Amniotic epithelial cell (primary cell): Measurements from ENCODE around the gene INHBE.
"Not testable (repeated sequence)": the region's sequence is repeated elsewhere in the genome, so short reads cannot be mapped to it uniquely, and the experiment has no call there.

Source experiments
- DNase-seq: peaks from one replicate; pipeline ENCODE4 v3.0.0-alpha.2; 2010; ENCODE audit warnings: low read depth

The INHBE gene, protein sequence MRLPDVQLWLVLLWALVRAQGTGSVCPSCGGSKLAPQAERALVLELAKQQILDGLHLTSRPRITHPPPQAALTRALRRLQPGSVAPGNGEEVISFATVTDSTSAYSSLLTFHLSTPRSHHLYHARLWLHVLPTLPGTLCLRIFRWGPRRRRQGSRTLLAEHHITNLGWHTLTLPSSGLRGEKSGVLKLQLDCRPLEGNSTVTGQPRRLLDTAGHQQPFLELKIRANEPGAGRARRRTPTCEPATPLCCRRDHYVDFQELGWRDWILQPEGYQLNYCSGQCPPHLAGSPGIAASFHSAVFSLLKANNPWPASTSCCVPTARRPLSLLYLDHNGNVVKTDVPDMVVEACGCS

DNA sequence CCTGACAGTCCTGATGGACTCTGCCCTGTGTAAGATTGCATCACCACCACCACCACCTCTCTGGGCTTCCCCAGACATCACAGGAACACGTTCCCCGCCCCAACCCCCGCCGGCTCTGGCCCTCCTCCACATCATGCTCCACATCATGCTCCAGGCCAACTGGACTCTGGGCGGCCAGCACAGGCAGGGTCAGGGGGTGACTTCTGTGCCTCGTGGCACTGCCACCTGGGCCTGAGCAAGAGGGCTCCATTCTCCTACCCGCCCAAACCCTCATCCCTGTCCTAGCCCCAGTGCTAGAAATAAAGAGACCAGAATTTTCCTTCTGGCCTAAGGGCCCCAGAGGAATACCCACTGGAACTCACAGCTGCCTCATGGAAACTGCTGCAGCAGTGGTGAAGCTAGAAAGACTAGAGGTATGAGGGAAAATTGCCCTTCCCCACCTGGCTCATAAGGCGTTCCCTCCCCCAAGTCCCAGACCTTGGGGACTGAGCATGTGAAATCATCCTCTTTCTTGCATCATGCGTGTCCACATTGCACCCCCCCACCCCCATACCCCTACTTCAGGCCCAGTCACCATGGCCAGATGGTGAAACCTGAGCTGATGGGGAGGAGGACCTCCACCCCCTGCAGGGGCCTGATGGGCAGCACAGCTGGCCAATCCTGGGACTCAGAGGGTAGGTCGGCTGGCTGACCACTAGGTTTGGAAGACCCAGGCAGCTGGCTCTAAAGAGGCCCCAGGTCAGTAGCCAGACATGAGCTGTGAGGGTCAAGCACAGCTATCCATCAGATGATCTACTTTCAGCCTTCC is at the start of gene INHBE:
Gene INHBE, plus strand, starts transcription at position 742 of the 808 bp plus-strand sequence. CDS start 230 bp downstream, outside the sequence.
- peak; percentile 74 for DNase-seq

DNA sequence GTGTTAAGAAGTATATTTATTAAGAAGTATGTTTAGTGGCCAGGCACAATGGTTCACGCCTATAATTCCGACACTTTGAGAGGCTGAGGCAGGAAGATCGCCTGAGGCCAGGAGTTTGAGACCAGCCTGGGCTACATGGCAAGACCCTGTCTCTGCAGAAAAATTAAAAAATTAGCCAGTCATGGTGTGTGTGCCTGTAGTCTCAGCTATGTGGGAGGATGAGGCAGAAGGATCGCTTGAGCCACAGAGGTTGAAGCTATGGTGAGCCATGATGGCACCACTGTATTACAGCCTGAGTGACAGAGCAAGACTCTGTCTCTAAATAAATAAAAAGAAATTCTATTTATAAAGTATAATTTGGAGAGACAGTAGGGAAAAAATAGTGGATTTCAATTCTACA is 44.6 kb upstream of the INHBE start:
- no peak for DNase-seq

DNA sequence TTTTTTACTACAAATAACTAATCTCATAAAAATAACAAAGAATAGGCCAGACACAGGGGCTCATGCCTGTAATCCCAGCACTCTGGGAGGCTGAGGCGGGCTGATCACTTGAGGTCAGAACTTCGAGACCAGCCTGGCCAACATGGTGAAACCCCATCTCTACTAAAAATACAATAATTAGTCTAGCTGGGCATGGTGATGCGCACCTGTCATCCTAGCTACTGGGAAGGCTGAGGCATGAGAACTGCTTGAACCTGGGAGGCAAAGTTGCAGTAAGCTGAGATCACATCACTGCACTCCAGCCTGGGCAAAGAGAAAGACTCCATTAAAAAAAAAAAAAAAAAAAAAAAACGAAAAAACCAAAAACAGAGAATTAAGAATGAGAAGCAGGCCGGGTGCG is 40.9 kb upstream of the INHBE start:
- not testable (repeated sequence) for DNase-seq

- DNase-seq, result no peak
Measured at GRCh38 chr12:57415088-57415487, 40.0 kb upstream of the INHBE start.

- DNase-seq, result peak; percentile 17
Measured at GRCh38 chr12:57416039-57416996, 38.8 kb upstream of the INHBE start.

DNA sequence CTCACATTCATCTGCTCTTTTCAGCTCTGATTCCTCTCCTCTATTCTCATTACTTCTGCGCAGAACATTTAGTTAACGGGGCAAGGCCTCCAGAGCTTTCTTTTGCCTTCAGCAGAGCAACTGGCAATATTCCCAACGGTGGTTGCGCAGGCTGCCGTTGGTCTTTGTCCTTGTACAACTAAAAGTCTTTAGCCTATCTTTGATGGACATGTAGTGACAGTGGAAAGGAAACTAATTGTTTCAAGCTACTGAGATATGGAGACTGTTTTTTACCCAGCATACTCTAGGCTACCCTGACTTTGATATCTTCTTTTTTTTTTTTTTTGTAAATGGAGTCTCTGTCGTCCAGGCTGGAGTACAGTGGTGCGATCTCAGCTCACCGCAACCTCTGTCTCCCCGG is 36.9 kb upstream of the INHBE start:
- no peak for DNase-seq

- DNase-seq, result no peak
Measured at GRCh38 chr12:57419495-57419894, 35.6 kb upstream of the INHBE start.

GRCh38 chr12:57420482-57420881 is 34.6 kb upstream of the INHBE start:
- no peak for DNase-seq

GRCh38 chr12:57426948-57427347 is 28.2 kb upstream of the INHBE start:
- not testable (repeated sequence) for DNase-seq

- no peak for DNase-seq
Measured at GRCh38 chr12:57428965-57429364, 26.1 kb upstream of the INHBE start.

DNA sequence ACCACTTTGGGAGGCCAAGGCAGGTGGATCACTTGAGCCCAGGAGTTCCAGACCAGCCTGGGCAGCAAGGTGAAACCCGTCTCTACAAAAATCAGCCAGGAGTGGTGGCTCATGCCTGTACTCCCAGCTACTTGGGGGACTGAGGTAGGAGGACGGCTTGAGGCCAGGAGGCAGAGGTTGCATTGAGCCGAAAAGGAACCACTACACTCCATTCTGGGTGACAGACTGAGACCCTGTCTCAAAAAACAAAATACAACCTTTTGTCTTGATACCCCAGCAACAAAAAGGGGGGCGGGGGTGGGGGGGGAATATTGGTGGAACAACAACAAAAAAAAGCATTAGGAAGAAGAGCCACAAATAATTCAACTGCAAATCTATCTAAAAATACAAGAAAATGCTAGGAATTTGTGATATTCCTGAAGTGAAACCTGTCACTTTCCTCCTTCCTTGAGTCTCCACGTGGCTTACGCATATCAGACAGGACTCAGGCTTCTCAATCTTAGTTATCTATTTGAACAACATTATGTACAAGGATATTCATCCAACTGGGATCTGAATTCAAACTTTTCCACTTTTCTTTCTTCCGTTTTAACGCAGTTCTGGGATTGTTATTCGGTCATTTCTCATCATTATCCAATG is 25.5 kb upstream of the INHBE start:
- peak; percentile 16 for DNase-seq

DNA sequence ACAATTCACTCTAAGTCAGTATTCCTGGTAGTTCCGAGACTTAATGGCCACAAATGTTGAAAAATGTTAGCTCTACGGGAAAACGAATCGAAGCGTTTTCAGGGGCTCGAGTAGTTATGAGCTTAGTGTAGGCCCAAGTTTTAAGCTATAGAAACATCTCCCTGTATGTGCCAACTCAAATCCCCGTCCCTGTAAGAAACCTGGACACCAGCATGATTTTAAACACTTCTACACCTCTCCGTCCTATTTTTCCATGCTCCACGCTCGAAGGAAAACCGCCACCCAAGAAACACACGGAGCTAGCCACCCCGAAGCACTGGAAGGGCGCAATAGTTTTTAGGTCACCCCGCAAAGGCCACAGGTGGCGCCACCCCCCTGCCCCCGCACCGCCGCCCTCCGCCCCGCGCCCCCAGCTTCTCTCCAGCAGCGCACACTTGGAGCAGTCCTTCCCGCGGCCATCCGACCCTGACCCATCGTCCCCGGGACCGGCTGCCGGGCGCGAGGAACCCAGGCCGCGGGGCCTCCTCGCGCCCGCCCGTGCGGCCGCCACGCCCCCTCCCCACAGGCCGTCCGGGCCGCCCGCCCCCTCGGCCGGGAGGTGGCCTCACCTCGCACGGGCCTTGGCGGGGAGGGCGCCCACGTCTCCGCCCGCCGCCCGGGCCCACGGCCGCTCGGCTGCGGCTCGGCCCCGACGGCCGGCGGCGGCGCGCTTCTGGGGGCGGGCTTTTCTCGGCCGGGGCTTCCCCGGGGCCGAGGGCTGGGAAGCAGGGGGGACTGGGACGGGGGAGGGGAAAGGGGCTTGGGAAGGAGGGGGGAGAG is 24.8 kb upstream of the INHBE start:
- peak; percentile 20 for DNase-seq

- DNase-seq, result peak; percentile 93
Measured at GRCh38 chr12:57430931-57431566, 24.1 kb upstream of the INHBE start, which contains the start of gene R3HDM2. TSS of gene R3HDM2 (minus strand) at chr12:57431043. CDS start at chr12:57310428, 120,615 bp downstream.

DNA sequence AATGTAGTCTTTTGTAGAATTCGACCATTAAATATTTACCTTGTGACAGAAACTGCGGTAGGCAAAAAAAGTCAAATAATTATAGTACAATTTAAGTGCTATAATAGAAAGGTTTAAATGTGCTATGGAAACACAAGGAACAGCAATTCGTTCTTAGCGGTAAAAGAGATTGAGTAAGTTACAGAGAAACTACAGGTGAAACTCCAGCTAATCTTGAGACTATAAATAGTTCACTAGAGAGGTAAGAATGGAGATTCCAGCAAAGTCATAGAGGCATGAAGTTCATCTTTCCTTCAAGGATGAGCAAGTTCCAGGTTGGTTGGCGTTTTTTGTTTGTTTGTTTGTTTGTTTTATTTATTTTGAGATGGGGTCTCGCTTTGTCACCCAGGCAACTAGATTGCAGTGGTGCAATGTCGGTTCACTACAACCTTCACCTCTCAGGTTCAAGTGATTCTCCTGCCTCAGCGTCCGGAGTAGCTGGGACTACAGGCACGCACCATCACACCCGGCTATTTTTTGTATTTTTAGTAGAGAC is 23.4 kb upstream of the INHBE start:
- DNase-seq, result no peak

DNA sequence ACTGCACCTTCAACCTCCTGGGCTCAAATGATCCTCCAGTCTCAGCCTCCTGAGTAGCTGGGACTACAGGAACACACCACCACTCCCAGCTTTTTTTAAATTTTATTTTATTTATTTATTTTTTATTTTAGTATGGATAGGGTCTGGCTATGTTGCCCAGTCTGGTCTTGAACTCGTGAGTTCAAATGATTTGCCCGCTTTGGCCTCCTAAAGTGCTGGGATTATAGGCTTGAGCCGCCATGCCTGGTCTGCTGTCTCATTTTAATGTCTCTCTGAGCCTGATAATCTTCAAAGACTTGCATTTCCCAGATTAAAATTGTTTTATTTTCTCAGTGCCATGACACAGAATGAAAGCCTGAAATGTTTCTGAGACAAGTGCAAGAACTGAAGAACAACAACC is 21.7 kb upstream of the INHBE start:
- DNase-seq, result no peak

DNA sequence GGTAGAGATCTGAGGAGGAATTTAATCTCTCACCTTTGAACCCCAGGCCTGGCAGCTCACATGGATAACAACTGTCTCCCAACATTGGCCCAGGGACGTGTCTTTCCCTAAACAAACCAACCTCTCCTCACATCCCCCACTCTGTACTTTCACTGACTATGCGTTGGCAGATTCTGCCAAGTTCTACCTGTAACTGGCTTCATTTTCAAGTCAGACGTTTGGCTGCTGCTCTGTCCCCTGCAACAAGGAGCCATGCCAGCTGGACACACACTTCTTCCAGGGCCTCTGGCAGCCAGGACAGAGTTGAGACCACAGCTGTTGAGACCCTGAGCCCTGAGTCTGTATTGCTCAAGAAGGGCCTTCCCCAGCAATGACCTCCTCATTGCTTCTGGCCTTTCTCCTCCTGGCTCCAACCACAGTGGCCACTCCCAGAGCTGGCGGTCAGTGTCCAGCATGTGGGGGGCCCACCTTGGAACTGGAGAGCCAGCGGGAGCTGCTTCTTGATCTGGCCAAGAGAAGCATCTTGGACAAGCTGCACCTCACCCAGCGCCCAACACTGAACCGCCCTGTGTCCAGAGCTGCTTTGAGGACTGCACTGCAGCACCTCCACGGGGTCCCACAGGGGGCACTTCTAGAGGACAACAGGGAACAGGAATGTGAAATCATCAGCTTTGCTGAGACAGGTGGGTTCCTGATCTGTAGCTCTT is 20.4 kb upstream of the INHBE start, which contains the start of gene INHBC:
Gene INHBC, plus strand, starts transcription at position 268 of the 707 bp plus-strand sequence. Its CDS starts 103 bp downstream, at position 371.
- DNase-seq, result peak; percentile 16

DNA sequence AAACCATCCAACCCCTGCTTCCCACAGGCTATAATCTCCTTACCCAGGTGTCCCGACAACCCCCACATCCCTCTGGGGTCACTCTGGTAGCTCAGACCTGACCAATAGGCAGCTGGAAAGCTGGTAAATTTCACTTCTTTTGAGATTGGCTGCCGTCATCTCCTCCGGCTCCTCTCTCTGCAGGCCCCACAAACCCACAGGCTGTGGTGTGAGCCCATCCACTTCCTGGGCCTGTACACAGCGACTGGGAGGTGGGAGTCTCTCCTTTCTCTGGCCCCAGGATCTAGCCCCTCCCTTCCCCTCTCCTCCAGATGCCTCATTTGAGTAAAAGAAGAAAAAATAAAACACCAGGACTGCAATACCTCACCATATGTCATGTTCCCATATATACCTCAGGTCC is 19.8 kb upstream of the INHBE start:
- peak; percentile 47 for DNase-seq

DNA sequence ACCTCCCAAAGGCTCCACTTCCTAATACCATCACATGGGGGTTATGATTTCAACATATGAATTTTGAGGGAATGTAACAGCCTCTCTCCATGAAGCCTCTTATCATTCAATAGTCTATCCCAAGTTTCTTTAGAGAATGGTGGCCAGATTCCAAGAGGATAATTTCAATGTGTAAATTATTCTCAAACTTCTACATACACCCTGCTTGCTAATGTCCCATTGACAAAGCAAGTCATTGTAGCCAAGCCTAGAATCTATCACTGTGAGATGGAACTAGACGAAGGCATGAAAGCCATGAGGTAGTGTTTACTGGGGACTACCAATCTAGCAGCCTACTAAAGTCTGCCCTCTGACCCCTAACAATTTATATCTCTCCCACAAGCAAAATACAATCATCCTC is 16.7 kb upstream of the INHBE start:
- no peak for DNase-seq

GRCh38 chr12:57439762-57440266 is 15.3 kb upstream of the INHBE start:
- DNase-seq, result no peak
